ENCODE measurements around the gene IGIP.

- TF ChIP-seq CTCF (IDR thresholded peaks at IDR 0.05 in 8 of 11, conservative IDR thresholded peaks at IDR 0.05 in 3 of 11) (no peak), POLR2A (IDR thresholded peaks at IDR 0.05) (no peak), POLR2AphosphoS5 (IDR thresholded peaks at IDR 0.05) (no peak)
These were observed 16.5 kb downstream of the IGIP start for GRCh38 chr5:140142246-140142645.

All from spleen (tissue), 7 donors.